GM11168 (cell line): ENCODE measurements around the gene ZMIZ2.
"Not testable (repeated sequence)": the region's sequence is repeated elsewhere in the genome, so short reads cannot be mapped to it uniquely, and the experiment has no call there.

Source experiments
- in situ Hi-C: fragments of 300-500 bp; cut with MboI; formaldehyde crosslinking; loops from one replicate; pipeline ENCODE4 v1.12.0; 2022; ENCODE audit warnings: low sequenced_read_pairs; ENCODE audit not compliant: unreplicated experiment

Gene ZMIZ2

DNA sequence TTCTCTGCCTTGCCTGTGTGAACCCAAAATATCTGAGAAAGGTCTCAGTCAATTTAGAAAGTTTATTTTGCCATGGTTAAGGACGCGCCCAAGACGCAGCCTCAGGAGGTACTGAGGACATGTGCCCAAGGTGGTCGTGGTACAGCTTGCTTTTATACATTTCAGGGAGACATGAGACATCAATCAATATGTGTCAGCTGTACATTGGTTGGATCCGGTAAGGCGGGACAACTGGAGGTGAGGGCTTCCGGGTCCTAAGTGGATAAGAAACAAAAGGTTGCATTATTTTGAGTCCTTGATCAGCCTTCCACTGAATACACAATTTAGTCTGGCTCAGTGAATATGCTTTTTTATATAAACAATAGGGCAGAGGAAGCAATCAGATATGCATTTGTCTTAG lies 22.4 kb upstream of the ZMIZ2 start:
- in situ Hi-C loops = not testable (repeated sequence)

DNA sequence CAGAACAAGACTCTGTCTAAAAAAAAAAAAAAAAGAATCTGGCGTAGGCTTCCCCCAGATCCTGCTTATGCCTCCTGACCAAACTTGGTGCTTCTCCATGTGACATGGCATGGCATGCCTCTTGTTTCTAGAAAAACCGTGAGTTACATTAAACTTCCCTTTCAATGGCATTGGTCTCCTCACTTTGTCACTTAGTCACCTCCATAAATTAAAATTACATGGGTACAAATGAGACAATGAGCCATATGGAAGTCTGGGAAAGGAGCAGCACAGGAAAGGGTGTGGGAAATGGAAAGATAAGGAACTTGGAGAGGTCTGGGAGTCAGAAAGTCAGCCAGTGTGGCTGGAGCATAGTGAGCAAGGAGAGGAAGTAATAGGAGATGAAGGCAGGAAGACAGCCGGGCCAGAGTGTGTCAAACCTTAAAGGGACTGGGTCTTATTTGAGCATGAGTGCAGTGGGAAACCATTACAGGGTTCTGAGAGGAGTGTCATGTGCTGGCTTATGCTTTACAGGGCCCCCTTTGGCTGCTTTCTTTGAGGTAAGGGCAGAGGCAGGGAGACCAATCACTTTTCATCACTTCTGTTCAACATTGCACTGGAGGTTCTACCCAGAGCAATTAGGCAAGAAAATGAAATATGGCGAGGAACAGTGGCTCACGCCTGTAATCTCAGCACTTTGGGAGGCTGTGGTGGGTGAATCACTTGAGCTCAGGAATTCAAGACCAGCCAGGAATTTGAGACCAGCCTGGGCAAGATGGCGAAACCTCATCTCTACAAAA lies 21.3 kb upstream of the ZMIZ2 start:
- in situ Hi-C loops = no loop called here

DNA sequence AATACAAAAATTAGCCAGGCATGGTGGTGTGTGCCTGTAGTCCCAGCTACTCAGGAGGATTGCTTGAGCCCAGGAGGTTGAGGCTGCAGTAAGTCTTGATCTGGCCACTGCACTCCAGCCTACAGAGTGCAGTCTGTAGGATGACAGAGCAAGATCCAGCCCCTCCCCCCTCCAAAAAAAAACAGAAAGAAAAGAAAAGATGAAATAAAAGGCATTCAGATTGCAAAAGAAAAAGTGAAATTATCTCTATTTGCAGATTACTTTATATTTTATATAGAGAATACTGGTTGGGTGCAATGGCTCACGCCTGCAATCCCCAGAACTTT lies 20.7 kb upstream of the ZMIZ2 start:
- in situ Hi-C loops = no loop called here

- in situ Hi-C loops = no loop called here
Measured at GRCh38 chr7:44729949-44730590, 18.6 kb upstream of the ZMIZ2 start.

DNA sequence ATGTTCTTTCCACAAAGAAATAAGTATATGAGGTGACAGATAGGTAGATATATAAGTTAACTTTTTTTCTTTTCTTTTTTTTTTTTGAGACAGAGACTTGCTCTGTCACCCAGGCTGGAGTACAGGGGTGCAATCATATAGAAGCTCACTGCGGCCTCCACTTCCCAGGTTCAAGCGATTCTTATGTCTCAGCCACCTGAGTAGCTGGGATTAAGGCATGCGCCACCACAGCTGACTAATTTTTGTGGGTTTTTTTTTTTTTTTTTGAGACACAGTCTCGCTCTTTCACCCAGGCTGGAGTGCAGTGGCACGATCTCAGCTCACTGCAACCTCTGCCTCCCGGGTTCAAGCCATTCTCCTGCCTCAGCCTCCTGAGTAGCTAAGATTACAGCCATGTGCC lies 15.7 kb upstream of the ZMIZ2 start:
- in situ Hi-C loops = not testable (repeated sequence)

DNA sequence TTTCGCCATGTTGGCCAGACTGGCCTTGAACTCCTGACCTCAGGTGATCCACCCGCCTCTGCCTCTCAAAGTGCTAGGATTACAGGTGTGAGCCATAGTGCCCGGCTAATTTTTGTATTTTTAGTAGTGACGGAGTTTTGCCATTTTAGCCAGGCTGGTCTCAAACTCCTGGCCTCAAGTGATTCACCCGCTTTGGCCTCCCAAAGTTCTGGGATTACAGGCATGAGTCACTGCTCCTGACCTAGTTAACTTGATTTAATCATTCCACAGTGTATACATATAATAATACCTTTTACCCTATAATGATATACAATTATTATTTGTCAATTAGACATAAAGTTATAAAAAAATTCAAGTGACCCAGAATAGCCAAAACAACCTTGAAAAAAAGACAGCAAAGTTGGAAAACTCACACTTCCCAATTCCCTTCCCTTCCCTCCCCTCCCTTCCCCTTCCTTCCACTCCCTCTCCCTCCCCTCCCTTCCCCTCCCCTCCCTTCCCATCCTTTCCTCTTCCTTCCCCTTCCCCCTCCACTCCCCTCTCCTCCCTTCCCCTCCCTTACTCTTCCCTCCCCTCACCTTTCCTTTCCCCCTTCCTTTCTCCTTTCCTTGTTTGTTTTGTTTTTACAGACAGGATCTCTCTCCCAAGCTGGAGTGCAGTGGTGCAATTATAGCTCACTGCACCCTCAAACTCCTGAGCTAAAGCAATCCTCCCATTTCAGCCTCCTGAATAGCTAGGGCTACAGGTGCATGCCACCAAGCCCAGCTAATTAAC lies 14.8 kb upstream of the ZMIZ2 start:
- in situ Hi-C loops = no loop called here

DNA sequence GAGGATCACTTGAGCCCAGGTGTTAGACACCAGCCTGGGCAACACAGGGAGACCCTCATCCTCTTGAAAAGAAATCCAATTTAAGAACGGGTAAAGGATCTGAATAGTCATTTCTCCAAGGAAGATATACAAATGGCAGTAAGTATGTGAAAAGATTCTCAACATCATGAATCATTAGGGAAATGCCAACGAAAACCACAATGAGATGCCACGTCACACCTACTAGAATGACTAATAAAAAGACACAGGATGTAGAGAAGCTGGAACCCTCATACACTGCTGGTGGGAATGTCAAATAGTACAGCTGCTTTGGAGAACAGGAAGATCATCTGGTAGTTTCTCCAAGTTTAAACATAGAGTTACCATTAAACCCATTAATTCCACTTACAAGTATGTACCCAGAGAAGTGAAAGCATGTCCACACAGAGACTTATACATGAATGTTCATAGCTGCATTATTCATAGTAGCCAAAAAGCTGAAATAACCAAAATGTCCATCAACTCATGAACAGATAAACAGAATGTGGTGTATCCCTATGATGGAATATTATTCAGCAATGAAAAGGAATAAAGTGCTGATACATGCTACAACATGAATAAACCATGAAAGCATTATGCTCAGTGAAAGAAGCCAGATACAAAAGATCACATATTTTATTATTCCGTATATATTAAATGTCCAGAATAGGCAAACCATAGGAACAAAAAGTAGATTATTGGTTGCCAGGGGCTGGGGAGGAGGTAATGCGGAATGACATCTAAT lies 13.1 kb upstream of the ZMIZ2 start:
- in situ Hi-C loops = no loop called here

DNA sequence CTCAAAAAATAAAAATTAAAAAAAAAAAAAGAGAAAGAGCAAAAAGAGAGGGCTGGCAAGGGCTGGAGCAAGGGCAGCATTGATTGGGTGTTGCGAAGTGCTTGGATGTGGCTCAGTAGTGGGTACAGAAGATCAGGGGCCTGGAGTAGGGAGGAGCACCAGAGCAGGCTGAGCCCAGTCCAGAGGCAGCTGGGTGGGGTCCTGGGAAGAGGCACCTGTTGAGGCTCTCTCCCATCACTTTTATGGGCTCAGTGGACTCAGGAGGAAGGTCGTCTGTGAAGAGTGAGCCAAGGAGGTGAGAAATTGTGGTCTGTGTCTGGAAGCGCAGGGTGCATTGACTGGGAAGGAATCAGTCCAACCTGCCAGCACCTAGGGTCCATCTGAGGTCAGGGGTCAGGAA lies 11.8 kb upstream of the ZMIZ2 start:
- in situ Hi-C loops = no loop called here

- in situ Hi-C loops = no loop called here
Measured at GRCh38 chr7:44738051-44738723, 10.5 kb upstream of the ZMIZ2 start.

DNA sequence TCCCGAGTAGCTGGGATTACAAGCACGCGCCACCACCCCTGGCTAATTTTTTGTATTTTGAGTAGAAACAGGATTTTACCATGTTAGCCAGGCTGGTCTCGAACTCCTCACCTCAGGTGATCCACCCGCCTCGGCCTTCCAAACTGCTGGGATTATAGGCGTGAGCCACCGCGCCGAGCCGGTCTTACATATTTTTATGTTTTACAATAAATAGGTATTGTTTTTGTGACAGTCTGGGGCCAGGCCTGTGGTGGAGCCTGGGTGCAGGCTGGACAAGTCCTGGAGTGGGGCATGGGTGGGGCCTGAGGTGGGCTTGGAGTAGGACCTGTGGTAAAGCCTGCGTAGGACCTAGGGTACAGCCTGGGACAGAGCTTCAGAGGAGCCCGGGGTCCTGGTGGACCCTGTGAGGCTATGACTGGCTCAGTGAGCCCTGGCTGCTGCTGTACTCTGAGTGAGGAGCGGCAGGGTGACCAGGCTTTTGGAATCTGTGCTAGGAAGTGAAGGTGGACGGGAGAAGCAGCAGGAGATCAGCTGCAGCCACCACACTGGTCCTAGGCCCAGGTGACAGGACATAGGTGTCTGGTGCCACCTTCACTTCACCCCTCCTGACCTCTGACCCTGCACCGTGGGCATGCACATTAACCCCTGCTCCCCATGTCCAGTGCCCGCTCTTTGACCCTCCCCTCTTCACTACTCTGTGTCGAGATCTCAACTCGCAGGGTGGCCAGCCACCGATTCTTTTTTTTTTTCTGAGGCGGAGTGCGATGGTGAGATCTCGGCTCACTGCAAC lies 9.6 kb upstream of the ZMIZ2 start:
- in situ Hi-C loops = no loop called here

DNA sequence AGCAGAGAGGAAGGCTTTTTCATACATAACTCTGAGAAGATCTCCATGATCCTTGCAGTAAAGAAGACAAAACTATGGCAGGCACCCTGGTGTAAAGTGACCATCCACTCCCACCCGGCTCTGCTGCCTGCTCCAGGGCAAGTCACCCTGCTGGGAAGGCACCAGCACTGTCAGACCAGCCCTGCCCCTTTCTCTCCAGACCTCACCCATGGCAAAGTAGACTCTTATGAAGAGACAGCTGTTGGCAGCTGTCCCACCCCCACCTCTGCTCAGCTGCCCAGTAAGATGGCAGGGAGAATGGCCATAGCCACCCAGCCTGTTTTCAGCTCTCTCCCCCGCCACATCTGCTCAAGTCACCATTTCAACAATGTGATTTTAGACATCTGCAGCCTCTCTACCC lies 8.6 kb upstream of the ZMIZ2 start:
- in situ Hi-C loops = no loop called here

DNA sequence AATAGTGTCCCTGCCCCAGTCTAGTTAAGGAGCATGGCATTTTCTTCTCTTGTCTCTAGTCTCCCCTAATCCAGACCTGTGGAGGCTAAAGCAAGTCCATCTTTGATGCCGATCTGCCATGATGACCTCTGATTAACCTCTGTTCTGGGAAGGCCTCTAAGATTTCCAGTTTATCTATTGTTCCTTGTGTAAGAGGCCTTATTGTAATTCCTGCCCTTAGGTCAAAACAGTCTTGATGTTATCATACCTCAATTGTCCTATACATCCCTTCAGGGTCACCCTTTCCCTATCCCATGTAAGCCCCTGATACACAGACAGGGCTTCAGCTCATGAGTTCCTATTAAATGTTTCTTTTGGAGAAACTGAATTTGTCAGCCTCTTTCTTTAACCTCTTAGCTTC lies 4.9 kb upstream of the ZMIZ2 start:
- in situ Hi-C loops = no loop called here

DNA sequence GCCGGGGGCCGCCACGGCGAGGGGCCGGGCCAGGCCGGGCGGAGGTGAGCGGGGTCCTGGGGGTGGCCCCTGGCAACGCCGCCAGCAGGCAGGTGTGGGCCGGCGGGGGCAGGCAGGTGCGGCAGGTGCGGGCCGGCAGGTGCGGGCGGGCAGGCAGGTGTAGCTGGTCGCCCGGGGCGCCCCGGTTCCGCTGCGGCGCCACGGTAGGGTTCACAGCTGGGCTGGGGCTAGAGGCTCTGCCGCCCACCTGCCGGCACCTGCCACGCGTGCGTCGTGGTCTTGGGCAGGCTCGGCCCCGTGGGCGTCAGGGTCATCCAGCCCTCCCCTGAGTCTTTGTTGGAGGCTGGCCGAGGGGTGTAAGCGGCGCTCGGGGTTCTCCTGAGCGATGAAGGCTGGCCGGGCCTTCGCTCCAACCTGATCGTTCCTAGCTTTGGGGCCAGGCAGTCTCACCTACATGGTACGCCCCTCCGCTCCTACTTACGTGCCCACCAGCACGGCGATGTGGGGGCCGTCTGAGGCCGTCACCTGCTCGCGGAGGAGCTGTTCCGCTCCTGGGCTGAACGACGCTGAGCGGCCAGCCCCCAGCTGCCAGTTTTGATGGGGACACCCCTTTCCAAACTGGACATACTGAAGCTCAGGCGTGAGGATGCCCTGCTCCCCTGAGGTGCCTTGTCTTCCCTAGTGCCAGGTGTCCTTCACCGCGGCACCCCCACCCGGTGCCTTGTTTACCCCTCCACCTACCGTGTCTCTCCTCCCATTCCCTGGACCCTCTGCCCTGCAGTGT lies 493 bp downstream of the ZMIZ2 start:
- in situ Hi-C loops = no loop called here

DNA sequence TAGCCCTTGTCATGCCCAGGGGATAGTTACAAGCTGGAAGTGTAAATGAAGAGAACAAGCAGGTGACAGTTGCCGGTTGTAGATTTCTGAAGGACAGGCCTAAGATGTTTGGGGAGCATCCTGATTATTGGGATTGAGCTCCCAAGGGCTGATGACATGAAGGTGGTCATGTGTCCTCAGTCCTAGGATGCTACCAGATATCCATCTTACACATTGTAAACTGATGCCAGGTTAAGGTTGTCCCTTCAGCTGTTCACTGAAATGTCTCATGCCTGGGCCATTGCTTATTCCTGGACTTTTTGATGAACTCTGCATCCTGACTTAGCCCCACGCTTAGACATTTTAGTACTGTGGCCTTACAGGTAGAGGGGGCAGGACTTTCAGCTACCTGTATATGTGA lies 1.3 kb downstream of the ZMIZ2 start:
- in situ Hi-C loops = loop anchor here (25.0 kb wide), 1 partner anchor 163 kb away; the partner anchor contains the start of gene TMED4

DNA sequence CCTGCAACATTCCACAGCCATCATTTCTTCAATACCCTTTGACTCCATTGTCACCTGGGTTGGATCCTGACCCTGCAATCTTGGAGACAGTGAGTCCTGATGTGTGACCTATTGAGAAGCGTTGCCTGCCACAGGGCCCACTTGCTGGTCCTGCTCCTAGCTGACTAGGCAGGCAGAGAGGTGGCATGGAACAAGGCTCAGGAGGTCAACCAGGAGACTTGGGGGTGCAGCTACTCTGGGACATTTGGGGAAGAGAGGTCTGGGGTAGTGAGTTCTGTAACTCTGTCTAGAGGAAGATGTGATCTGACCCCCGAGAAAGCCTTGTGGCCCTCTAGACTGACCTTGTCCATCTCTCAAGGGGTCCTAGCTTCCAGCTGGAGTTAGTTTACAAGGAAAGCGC lies 1.8 kb downstream of the ZMIZ2 start:
- in situ Hi-C loops = loop anchor here (25.0 kb wide), 1 partner anchor 163 kb away; the partner anchor contains the start of gene TMED4

- in situ Hi-C loops = loop anchor here (25.0 kb wide), 1 partner anchor 164 kb away; the partner anchor contains the start of gene TMED4
Measured at GRCh38 chr7:44750921-44751571, 2.4 kb downstream of the ZMIZ2 start.

DNA sequence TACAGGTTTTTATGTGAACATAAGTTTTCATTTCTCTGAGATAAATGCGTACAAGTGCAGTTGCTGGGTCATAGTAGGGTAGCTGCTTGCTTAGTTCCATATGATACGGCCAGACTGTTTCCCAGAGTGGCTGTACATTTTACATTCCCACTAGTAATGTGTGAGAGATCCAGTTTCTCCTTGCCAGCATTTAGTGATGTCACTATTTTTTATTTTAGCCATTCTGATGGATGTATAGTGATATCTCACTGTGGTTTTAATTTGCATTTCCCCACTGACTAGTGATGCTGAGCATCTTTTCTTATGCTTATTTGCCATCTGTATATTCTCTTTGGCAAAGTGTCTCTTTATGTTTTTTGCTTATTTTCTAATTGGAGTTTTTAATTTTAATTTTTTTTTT lies 4.2 kb downstream of the ZMIZ2 start:
- in situ Hi-C loops = loop anchor here (25.0 kb wide), 1 partner anchor 166 kb away; the partner anchor contains the start of gene TMED4
